H9 (cell line): ENCODE results near the gene KCTD1. TPM values are rescaled to one million over a fixed set of nuclear protein-coding genes. Genes with fewer than 3 reads are reported as not detected.

ENCODE experiments used
- DNase-seq: peaks from one replicate; pipeline ENCODE4 v3.0.0-alpha.2; 2017
- H2AFZ ChIP-seq: one replicate; pipeline ENCODE4 v1.6.1; 2013; ENCODE audit warnings: mild to moderate bottlenecking, low read length, control low read depth, moderate library complexity
- H2AK5ac ChIP-seq: 2 replicates; pipeline ENCODE4 v1.6.1; 2013; ENCODE audit warnings: low read length, control low read depth, mixed read lengths; ENCODE audit not compliant: insufficient read length
- H2BK120ac ChIP-seq: one replicate; pipeline ENCODE4 v1.6.1; 2013; ENCODE audit warnings: low read depth, mild to moderate bottlenecking, low read length, control low read depth, inconsistent platforms; ENCODE audit not compliant: poor library complexity, severe bottlenecking
- H2BK12ac ChIP-seq: 2 replicates; pipeline ENCODE4 v1.6.1; 2013; ENCODE audit warnings: low read length, control low read depth, mixed read lengths, low read depth; ENCODE audit not compliant: insufficient read length
- H2BK15ac ChIP-seq: 2 replicates; pipeline ENCODE4 v1.6.1; 2013; ENCODE audit warnings: low read depth, low read length, control low read depth
- H2BK20ac ChIP-seq: one replicate; pipeline ENCODE4 v1.6.1; 2013; ENCODE audit warnings: low read depth, mild to moderate bottlenecking, low read length, control low read depth, inconsistent platforms; ENCODE audit not compliant: poor library complexity, severe bottlenecking
- H2BK5ac ChIP-seq: 2 replicates; pipeline ENCODE4 v1.6.1; 2013; ENCODE audit warnings: low read length, control low read depth, mixed read lengths; ENCODE audit not compliant: insufficient read length
- H3K14ac ChIP-seq: 2 replicates; pipeline ENCODE4 v1.6.1; 2013; ENCODE audit warnings: low read length, control low read depth; ENCODE audit not compliant: insufficient read depth
- H3K18ac ChIP-seq: 2 replicates; pipeline ENCODE4 v1.6.1; 2013; ENCODE audit warnings: low read depth, mild to moderate bottlenecking, mixed read lengths, low read length, control low read depth; ENCODE audit not compliant: insufficient read length
- H3K23ac ChIP-seq: 2 replicates; pipeline ENCODE4 v1.6.1; 2013; ENCODE audit warnings: low read length, control low read depth, mixed read lengths, low read depth; ENCODE audit not compliant: insufficient read length
- H3K23me2 ChIP-seq: 2 replicates; pipeline ENCODE4 v1.6.1; 2013; ENCODE audit warnings: low read depth, mild to moderate bottlenecking, mixed read lengths, low read length, control low read depth; ENCODE audit not compliant: insufficient read length, poor library complexity, severe bottlenecking
- H3K27ac ChIP-seq: 2 replicates; pipeline ENCODE4 v1.5.1; 2013; ENCODE audit warnings: low read length, control low read depth, mixed read lengths, low read depth; ENCODE audit not compliant: insufficient read length
- H3K27me3 ChIP-seq: 2 replicates; pipeline ENCODE4 v1.6.1; 2013; ENCODE audit warnings: low read length, control low read depth, inconsistent platforms; ENCODE audit not compliant: insufficient read depth
- H3K4ac ChIP-seq: 2 replicates; pipeline ENCODE4 v1.6.1; 2013; ENCODE audit warnings: low read depth, mild to moderate bottlenecking, control low read depth, inconsistent platforms, low read length, moderate library complexity
- H3K4me1 ChIP-seq: 2 replicates; pipeline ENCODE4 v1.6.1; 2013; ENCODE audit warnings: low read length, control low read depth, inconsistent platforms; ENCODE audit not compliant: insufficient read depth
- H3K4me2 ChIP-seq: 2 replicates; pipeline ENCODE4 v1.6.1; 2013; ENCODE audit warnings: low read length, control low read depth, mixed read lengths; ENCODE audit not compliant: insufficient read length, insufficient read depth
- H3K56ac ChIP-seq: 2 replicates; pipeline ENCODE4 v1.6.1; 2013; ENCODE audit warnings: low read depth, mild to moderate bottlenecking, mixed read lengths, low read length, control low read depth; ENCODE audit not compliant: insufficient read length
- H3K79me1 ChIP-seq: 2 replicates; pipeline ENCODE4 v1.6.1; 2013; ENCODE audit warnings: low read depth, mild to moderate bottlenecking, moderate library complexity, low read length, control low read depth, inconsistent platforms; ENCODE audit not compliant: insufficient read depth, poor library complexity, severe bottlenecking
- H3K79me2 ChIP-seq: 2 replicates; pipeline ENCODE4 v1.6.1; 2013; ENCODE audit warnings: low read length, control low read depth, inconsistent platforms; ENCODE audit not compliant: insufficient read depth
- H3K9ac ChIP-seq: 2 replicates; pipeline ENCODE4 v1.6.1; 2013; ENCODE audit warnings: low read length, control low read depth, mixed read lengths; ENCODE audit not compliant: insufficient read length; ENCODE audit errors: extremely low read depth
- H3K9me3 ChIP-seq: one replicate; pipeline ENCODE4 v1.6.1; 2013; ENCODE audit warnings: low read depth, low read length, inconsistent platforms; ENCODE audit not compliant: control insufficient read depth
- H3T11ph ChIP-seq: one replicate; pipeline ENCODE4 v1.6.1; 2013; ENCODE audit warnings: mild to moderate bottlenecking, low read length, control low read depth, inconsistent platforms
- H4K20me1 ChIP-seq: one replicate; pipeline ENCODE4 v1.6.1; 2013; ENCODE audit not compliant: control insufficient read depth, insufficient read length, insufficient read depth
- H4K5ac ChIP-seq: 2 replicates; pipeline ENCODE4 v1.6.1; 2013; ENCODE audit warnings: low read depth, mild to moderate bottlenecking, mixed read lengths, low read length, control low read depth; ENCODE audit not compliant: insufficient read length
- H4K8ac ChIP-seq: replicated peaks from 2 replicates; pipeline ENCODE4 v1.6.1; 2013; ENCODE audit warnings: low read length, control low read depth, mixed read lengths, low read depth; ENCODE audit not compliant: insufficient read length
- H4K91ac ChIP-seq: 2 replicates; pipeline ENCODE4 v1.6.1; 2013; ENCODE audit warnings: low read depth, mild to moderate bottlenecking, moderate library complexity, mixed read lengths, low read length, control low read depth; ENCODE audit not compliant: insufficient read length
- H3K27ac Mint-ChIP-seq, 3 experiments: 2 replicates in 2 of 3; 3 replicates in 1 of 3; pipeline ENCODE4 v1.8.0; 2020 to 2021; ENCODE audit warnings: mixed read lengths in 3 of 3, mild to moderate bottlenecking in 1 of 3, moderate library complexity in 1 of 3
- H3K27me3 Mint-ChIP-seq: 2 replicates; pipeline ENCODE4 v1.8.0; 2021; ENCODE audit warnings: low read depth, mild to moderate bottlenecking, moderate library complexity, mixed read lengths
- H3K36me3 Mint-ChIP-seq, 3 experiments: 2 replicates in 2 of 3; 3 replicates in 1 of 3; pipeline ENCODE4 v1.8.0; 2020 to 2021; ENCODE audit warnings: low read depth in 3 of 3, mixed read lengths in 3 of 3; ENCODE audit not compliant: insufficient read depth in 1 of 3
- H3K4me1 Mint-ChIP-seq, 2 experiments: 2 replicates each; pipeline ENCODE4 v1.8.0; 2020; ENCODE audit warnings: mixed read lengths in 2 of 2
- H3K4me3 Mint-ChIP-seq, 2 experiments: 2 replicates in 1 of 2; 3 replicates in 1 of 2; pipeline ENCODE4 v1.8.0; 2020 to 2021; ENCODE audit warnings: mild to moderate bottlenecking in 2 of 2, mixed read lengths in 2 of 2, moderate library complexity in 1 of 2
- H3K9me3 Mint-ChIP-seq, 2 experiments: 2 replicates in 1 of 2; 3 replicates in 1 of 2; pipeline ENCODE4 v1.8.0; 2020; ENCODE audit warnings: mild to moderate bottlenecking in 2 of 2, mixed read lengths in 2 of 2, moderate library complexity in 1 of 2
- CTCF ChIP-seq: fragments of 200-600 bp; sonication (generic); conservative IDR thresholded peaks from 3 replicates; pipeline ENCODE4 v1.8.0; 2021; ENCODE audit warnings: antibody characterized with exemption, mild to moderate bottlenecking
- WGBS: extraction: QIAGEN DNeasy Blood & Tissue Kit; methylation state at CpG from one replicate; pipeline ENCODE4 v1.1.7; 2013; ENCODE audit warnings: missing lambda C conversion rate, low lambda C conversion rate, mixed read lengths; ENCODE audit not compliant: insufficient read length; ENCODE audit errors: extremely low coverage; 5-methylcytosine and 5-hydroxymethylcytosine counted together
- total RNA-seq: library from RNA; stranded (reverse); gene quantifications from 2 replicates; pipeline ENCODE4 v1.2.1, GENCODE V29; 2021

The KCTD1 gene
- total RNA-seq, 1 experiment from 2014 or later: 10.8 TPM

GRCh38 chr18:26553943-26554342, 5.6 kb upstream of the KCTD1 start:
- H3K23me2 ChIP-seq: peaks cover 16% of the 10 kb centered on the region

More at GRCh38 chr18:26553943-26554342, 5.6 kb upstream of the KCTD1 start:
- no peaks in the 10 kb centered on the region for H3K79me1 ChIP-seq
- DNase-seq: no peak
- TF ChIP-seq CTCF: no peak
- no peak overlapping the region for H3K27ac ChIP-seq
- no peak overlapping the region for H3K9ac ChIP-seq
- H2BK120ac ChIP-seq: no peak overlapping the region
- peaks cover 77% of the 10 kb centered on the region for H3K27me3 Mint-ChIP-seq
- no peak overlapping the region for H3K14ac ChIP-seq
- H3K4me1 Mint-ChIP-seq: peaks cover 8 to 27% of the 10 kb centered on the region in 2 experiments
- no peak overlapping the region for H2AK5ac ChIP-seq
- no peak overlapping the region for H3K4ac ChIP-seq
- no peaks in the 10 kb centered on the region for H3K36me3 Mint-ChIP-seq
- H2BK20ac ChIP-seq: no peak overlapping the region
- H2BK12ac ChIP-seq: no peak overlapping the region
- no peak overlapping the region for H3K23ac ChIP-seq
- no peak overlapping the region for H3K18ac ChIP-seq
- H2AFZ ChIP-seq: no peak overlapping the region
- H2BK15ac ChIP-seq: no peak overlapping the region
- WGBS: no CpG with 5 or more reads among the region's 1 CpG
- H3K79me2 ChIP-seq: no peaks in the 10 kb centered on the region
- no peak overlapping the region for H3K4me2 ChIP-seq
- no peak overlapping the region for H3K27ac Mint-ChIP-seq
- no peak overlapping the region for H3T11ph ChIP-seq
- no peaks in the 10 kb centered on the region for H4K20me1 ChIP-seq
- no peak overlapping the region for H3K56ac ChIP-seq
- peaks cover 28% of the 10 kb centered on the region for H3K27me3 ChIP-seq
- H3K4me1 ChIP-seq: no peaks in the 10 kb centered on the region
- H4K8ac ChIP-seq: no peak overlapping the region
- no peak overlapping the region for H4K91ac ChIP-seq
- no peak overlapping the region for H2BK5ac ChIP-seq
- no peaks in the 10 kb centered on the region for H3K9me3 ChIP-seq
- no peaks in the 10 kb centered on the region for H3K9me3 Mint-ChIP-seq
- H3K4me3 Mint-ChIP-seq: no peak overlapping the region
- H4K5ac ChIP-seq: no peak overlapping the region
